Posterior vena cava (tissue), 2 donors: Measurements from ENCODE around the gene FERMT2. TPM values are rescaled to one million over a fixed set of nuclear protein-coding genes. Genes with fewer than 3 reads are reported as not detected.

Experiments used
- total RNA-seq, 2 donors: library from RNA; stranded (reverse); fragmentation: NEBNext Ultra II Directional; extraction: Animal tissue kit (Norgen Biotek cat#: 25700); gene quantifications; one replicate each; pipeline ENCODE4 v1.2.1, GENCODE V29; 2021
- donor health status: DM: yes; HTN: yes; CAD: no.
- donor health status: DM: yes; HTN: yes; CAD: no.

FERMT2 gene
- total RNA-seq, 2 donors from 2014 or later = 295 to 326 TPM

Other genes with a start within 250 kb of the FERMT2 start
- 10 to 100 TPM; 69.4 to 94.9 TPM for gene PSMC6, start 243.8 kb downstream of the FERMT2 start, total RNA-seq
- 10 to 100 TPM; 15.1 to 18.7 TPM for gene STYX, start 220.9 kb downstream of the FERMT2 start, total RNA-seq
- 10 to 100 TPM; 18.3 to 34.4 TPM for gene GNPNAT1, start 159.4 kb downstream of the FERMT2 start, total RNA-seq
- 10 to 100 TPM; 15.8 to 20.1 TPM for gene DDHD1, start 202.3 kb upstream of the FERMT2 start, total RNA-seq